ENCODE data around the gene COX6B1. TPM values are rescaled to one million over a fixed set of nuclear protein-coding genes. Genes with fewer than 3 reads are reported as not detected.

Gene COX6B1
- total RNA-seq, 4 donors from 2014 or later = 462 to 930 (median 787) TPM

GRCh38 chr19:35618857-35619256 is 29.3 kb upstream of the COX6B1 start:
- DNase-seq = no peak
- Histone ChIP-seq H3K9me3 (no peaks in the 10 kb centered on the region), H3K4me1 (no peaks in the 10 kb centered on the region), H3K27ac (no peak overlapping the region), H3K4me3 (no peak overlapping the region), H3K36me3 (no peaks in the 10 kb centered on the region), H3K27me3 (no peaks in the 10 kb centered on the region)
- TF ChIP-seq POLR2A (IDR thresholded peaks at IDR 0.05) (no peak), CTCF (IDR thresholded peaks at IDR 0.05) (no peak)

GRCh38 chr19:35619290-35619923 is 28.7 kb upstream of the COX6B1 start:
- no peak overlapping the region for H3K4me3 ChIP-seq
- TF ChIP-seq POLR2A (IDR thresholded peaks at IDR 0.05) = no peak
- TF ChIP-seq CTCF (IDR thresholded peaks at IDR 0.05) = no peak

GRCh38 chr19:35620001-35620400 is 28.1 kb upstream of the COX6B1 start:
- Histone ChIP-seq H3K4me1 (no peaks in the 10 kb centered on the region), H3K9me3 (no peaks in the 10 kb centered on the region), H3K27me3 (no peaks in the 10 kb centered on the region), H3K27ac (no peak overlapping the region), H3K36me3 (no peaks in the 10 kb centered on the region), H3K4me3 (no peak overlapping the region)
- no peak for DNase-seq
- TF ChIP-seq POLR2A (IDR thresholded peaks at IDR 0.05) = no peak

More at GRCh38 chr19:35619290-35619923, 28.7 kb upstream of the COX6B1 start:
- no peaks in the 10 kb centered on the region for H3K4me1 ChIP-seq
- H3K9me3 ChIP-seq = no peaks in the 10 kb centered on the region
- no peaks in the 10 kb centered on the region for H3K27me3 ChIP-seq
- no peaks in the 10 kb centered on the region for H3K36me3 ChIP-seq
- H3K27ac ChIP-seq = no peak overlapping the region
- DNase-seq = no peak

DNA sequence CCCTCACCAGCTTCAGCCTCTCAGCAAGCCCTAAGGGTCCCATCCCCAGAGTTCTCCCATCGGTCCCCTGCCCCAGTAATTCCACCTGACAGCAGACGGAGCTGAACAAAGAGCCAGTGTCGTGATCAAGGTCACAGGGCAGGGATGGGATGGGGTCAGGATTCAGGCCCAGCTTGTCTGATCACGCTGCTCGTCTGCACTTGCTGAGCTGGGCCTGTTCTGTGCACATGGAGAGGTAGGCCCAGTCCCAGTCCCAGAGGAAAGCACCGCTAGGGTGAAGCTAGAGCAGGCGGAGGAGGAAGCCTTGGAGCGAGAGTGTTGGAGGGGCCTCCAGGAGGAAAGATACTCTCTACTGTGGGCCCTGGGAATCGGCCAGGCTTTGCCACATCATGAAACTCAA is 26.4 kb upstream of the COX6B1 start:
- no peak overlapping the region for H3K27ac ChIP-seq

GRCh38 chr19:35622750-35623149 is 25.4 kb upstream of the COX6B1 start:
- H3K36me3 ChIP-seq = no peaks in the 10 kb centered on the region
- no peak for DNase-seq
- H3K4me3 ChIP-seq = no peak overlapping the region
- H3K9me3 ChIP-seq = no peaks in the 10 kb centered on the region
- TF ChIP-seq POLR2A (IDR thresholded peaks at IDR 0.05) (no peak), CTCF (IDR thresholded peaks at IDR 0.05) (no peak)
- no peaks in the 10 kb centered on the region for H3K27me3 ChIP-seq
- peaks cover 0 to under 1% (median 0%) of the 10 kb centered on the region in 4 donors for H3K4me1 ChIP-seq
- no peak overlapping the region for H3K27ac ChIP-seq

More for the DNA sequence above, 26.4 kb upstream of the COX6B1 start:
- no peaks in the 10 kb centered on the region for H3K4me1 ChIP-seq
- H3K27me3 ChIP-seq = no peaks in the 10 kb centered on the region
- DNase-seq = no peak
- H3K9me3 ChIP-seq = no peaks in the 10 kb centered on the region
- H3K36me3 ChIP-seq = no peaks in the 10 kb centered on the region
- TF ChIP-seq POLR2A (IDR thresholded peaks at IDR 0.05) (no peak), CTCF (IDR thresholded peaks at IDR 0.05) (no peak)
- H3K4me3 ChIP-seq = no peak overlapping the region

- H3K9me3 ChIP-seq = no peaks in the 10 kb centered on the region
- DNase-seq = no peak
- peaks cover 0 to 5% (median 0%) of the 10 kb centered on the region in 4 donors for H3K4me1 ChIP-seq
- H3K36me3 ChIP-seq = no peaks in the 10 kb centered on the region
- no peaks in the 10 kb centered on the region for H3K27me3 ChIP-seq
- no peak overlapping the region for H3K27ac ChIP-seq
- TF ChIP-seq CTCF (IDR thresholded peaks at IDR 0.05) = no peak
- no peak overlapping the region for H3K4me3 ChIP-seq
Observed at GRCh38 chr19:35623327-35624010, 24.7 kb upstream of the COX6B1 start.

All from Peyer's patch (tissue), 4 donors.